Activated CD8-positive, alpha-beta memory T cell treated with anti-CD3 and anti-CD28 coated beads, Interleukin-2, amount 50 U/mL, for 24 hours (primary cell): ENCODE measurements around the gene SLC35E1.
"Not testable (repeated sequence)": the region's sequence is repeated elsewhere in the genome, so short reads cannot be mapped to it uniquely, and the experiment has no call there.

ENCODE experiments used
- DNase-seq: peaks from one replicate; pipeline ENCODE4 v3.0.0-alpha.2; 2020; ENCODE audit errors: extremely low read depth

The SLC35E1 gene

GRCh38 chr19:16522559-16523377, 49.4 kb downstream of the SLC35E1 start:
- no peak for DNase-seq

DNA sequence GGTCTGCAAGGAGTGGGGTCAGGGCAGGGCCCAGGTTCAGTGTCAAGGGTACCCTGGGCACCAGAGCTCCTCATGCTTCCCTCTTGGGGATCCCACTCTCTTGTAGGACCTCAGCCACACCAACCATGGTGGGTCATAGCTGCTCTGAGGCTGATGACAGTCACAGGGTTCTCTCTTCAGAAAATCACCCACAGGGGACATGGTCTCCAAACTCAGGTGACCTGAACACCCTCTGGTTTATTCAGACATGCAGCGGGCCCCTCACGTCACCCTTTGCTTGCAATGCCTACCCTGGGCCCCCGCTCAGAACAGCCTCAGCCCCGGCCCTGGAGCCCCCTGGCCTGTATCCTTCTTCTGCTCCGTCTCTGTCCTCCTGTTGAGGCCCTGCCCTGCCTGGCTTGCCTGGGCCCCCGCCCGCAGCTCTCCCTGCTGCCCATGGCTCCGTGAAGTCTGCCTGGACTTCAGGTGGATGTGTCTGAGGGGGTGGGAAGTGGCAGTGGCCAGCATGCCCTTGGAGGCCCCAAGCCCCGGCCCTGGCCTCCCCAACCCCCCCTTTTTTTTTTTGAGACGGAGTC, 50.4 kb downstream of the SLC35E1 start:
- no peak for DNase-seq

- no peak for DNase-seq
Observed at GRCh38 chr19:16520986-16521624, 51.1 kb downstream of the SLC35E1 start.

GRCh38 chr19:16520074-16520973, 51.9 kb downstream of the SLC35E1 start:
- DNase-seq, result no peak

DNA sequence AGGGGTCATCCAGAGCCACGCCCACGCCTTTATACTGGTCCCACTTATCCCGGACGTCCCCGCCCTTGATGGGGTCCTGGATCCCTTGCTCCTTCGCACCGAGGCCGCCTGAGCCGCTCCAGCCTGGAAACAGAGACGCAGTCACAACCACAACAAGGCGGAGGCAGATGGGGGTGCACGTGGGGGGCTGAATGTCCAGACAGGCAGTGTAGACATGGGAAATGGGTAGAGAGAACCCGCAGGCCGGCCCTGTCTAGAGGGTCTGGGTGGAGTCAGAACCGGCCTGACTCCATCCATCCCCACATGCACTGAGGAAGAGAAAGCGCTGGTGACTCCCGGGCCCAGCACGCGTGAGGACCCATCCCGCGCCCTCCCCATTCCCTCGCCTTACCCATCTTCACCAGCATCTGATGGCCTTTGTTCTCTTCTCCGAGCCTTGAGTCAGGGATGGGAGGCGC, 53.0 kb downstream of the SLC35E1 start:
- no peak for DNase-seq

- DNase-seq, result no peak
Observed at GRCh38 chr19:16518483-16519229, 53.6 kb downstream of the SLC35E1 start.

DNA sequence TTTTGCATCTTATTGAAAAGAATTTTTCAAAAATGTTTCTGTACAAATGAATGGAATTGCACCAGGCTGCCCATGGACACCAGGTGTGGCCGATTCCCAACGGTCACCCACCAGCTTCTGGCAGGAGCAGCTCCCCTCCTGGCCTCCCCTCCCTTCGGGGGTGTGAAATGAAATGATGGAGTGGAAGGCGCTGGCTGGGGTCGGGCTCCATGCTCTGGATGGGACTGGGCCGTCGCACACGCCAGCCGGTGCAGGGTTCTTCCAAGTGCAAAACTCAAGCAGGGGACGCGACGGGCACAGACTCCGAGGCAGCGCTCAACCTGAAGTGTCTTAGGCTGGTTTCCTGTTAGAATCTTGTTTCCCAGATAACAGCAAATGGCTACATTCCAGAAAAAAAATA, 54.2 kb downstream of the SLC35E1 start:
- no peak for DNase-seq

GRCh38 chr19:16516923-16517610, 55.1 kb downstream of the SLC35E1 start:
- DNase-seq, result no peak

- no peak for DNase-seq
Observed at GRCh38 chr19:16516381-16516780, 55.8 kb downstream of the SLC35E1 start.

GRCh38 chr19:16514383-16515019, 57.7 kb downstream of the SLC35E1 start:
- DNase-seq, result no peak

GRCh38 chr19:16512611-16513010, 59.6 kb downstream of the SLC35E1 start:
- not testable (repeated sequence) for DNase-seq

- DNase-seq, result no peak
Observed at GRCh38 chr19:16509141-16510061, 62.8 kb downstream of the SLC35E1 start.

DNA sequence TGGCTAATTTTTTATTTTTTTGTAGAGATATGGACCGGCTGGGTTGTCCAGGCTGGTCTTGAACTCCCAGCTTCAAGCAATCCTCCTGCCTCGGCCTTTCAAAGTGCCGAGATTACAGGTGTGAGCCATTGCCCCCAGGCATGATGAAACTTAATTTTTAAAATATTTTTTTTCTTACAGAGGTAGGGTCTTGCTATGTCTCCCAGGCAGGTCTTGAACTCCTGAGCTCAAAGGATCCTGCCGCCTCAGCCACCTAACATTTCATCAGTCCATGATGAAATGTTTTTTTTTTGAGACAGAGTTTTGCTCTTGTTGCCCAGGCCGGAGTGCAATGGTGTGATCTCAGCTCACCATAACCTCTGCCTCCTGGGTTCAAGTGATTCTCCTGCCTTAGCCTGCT, 63.7 kb downstream of the SLC35E1 start:
- no peak for DNase-seq

DNA sequence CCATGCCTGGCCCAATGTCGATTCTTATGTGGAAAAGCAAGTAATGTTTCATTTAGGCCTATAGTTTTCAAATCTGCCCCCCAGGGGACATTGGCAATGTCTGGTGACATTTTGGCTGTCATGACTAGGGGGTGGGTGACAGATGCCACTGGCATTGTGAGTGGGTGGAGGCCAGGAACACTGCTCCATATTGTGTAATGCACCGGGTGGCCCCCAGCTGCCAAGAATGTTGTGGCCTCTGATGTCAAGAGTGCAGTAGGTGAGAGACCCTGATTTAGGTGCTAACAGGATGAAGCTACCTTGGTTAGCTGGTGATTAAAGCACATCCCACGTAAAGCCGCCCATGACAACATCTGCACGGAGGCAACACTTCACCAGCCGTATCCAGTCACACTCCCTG, 65.3 kb downstream of the SLC35E1 start:
- DNase-seq, result no peak

DNA sequence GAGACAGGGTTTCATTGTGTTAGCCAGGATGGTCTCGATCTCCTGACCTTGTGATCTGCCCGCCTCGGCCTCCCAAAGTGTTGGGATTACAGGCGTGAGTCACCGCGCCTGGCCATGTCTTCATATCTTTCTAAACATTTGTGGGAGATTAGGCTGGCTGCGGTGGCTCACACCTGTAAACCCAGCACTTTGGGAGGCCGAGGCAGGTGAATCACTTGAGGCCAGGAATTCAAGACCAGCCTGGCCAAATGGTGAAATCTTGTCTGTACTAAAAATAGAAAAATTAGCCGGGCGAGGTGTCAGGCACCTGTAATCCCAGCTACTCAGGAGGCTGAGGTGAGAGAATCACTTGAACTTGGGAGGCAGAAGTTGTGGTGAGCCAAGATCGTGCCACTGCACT, 66.1 kb downstream of the SLC35E1 start:
- not testable (repeated sequence) for DNase-seq

- no peak for DNase-seq
Observed at GRCh38 chr19:16504271-16504670, 67.9 kb downstream of the SLC35E1 start.
